Retinal pigment epithelial cell (primary cell): ENCODE results near the gene CDC20B.

Experiments used
- DNase-seq: peaks from one replicate; pipeline ENCODE4 v3.0.0-alpha.2; 2010; ENCODE audit warnings: low read depth
- H3K4me3 ChIP-seq: 2 replicates; pipeline ENCODE4 v1.5.1; 2011; ENCODE audit warnings: mild to moderate bottlenecking, low read length, control low read depth, moderate library complexity
- CTCF ChIP-seq: conservative IDR thresholded peaks from 2 replicates; pipeline ENCODE4 v1.5.1; 2011; ENCODE audit warnings: low read depth, low read length, control low read depth, inconsistent platforms

Gene CDC20B

GRCh38 chr5:55211184-55211874, 38.4 kb upstream of the CDC20B start:
- no peak for DNase-seq
- no peak for TF ChIP-seq CTCF

GRCh38 chr5:55205001-55205400, 32.0 kb upstream of the CDC20B start:
- no peak for DNase-seq
- TF ChIP-seq CTCF, result no peak
- no peak overlapping the region for H3K4me3 ChIP-seq

More at GRCh38 chr5:55211184-55211874, 38.4 kb upstream of the CDC20B start:
- H3K4me3 ChIP-seq, result no peak overlapping the region

- TF ChIP-seq CTCF, result no peak
- no peak overlapping the region for H3K4me3 ChIP-seq
- DNase-seq, result no peak
Measured at GRCh38 chr5:55191165-55191564, 18.2 kb upstream of the CDC20B start.

GRCh38 chr5:55188656-55189540, 15.9 kb upstream of the CDC20B start:
- TF ChIP-seq CTCF, result no peak
- DNase-seq, result no peak
- no peak overlapping the region for H3K4me3 ChIP-seq

- TF ChIP-seq CTCF, result peak; percentile 51
- DNase-seq, result no peak
- H3K4me3 ChIP-seq, result no peak overlapping the region
Measured at GRCh38 chr5:55187370-55187769, 14.4 kb upstream of the CDC20B start.

GRCh38 chr5:55180016-55180415, 7.0 kb upstream of the CDC20B start:
- H3K4me3 ChIP-seq, result no peak overlapping the region
- no peak for TF ChIP-seq CTCF
- no peak for DNase-seq

GRCh38 chr5:55177078-55177477, 4.1 kb upstream of the CDC20B start:
- no peak overlapping the region for H3K4me3 ChIP-seq
- no peak for DNase-seq
- no peak for TF ChIP-seq CTCF
